ENCODE measurements around the gene TMEM140. TPM values are rescaled to one million over a fixed set of nuclear protein-coding genes. Genes with fewer than 3 reads are reported as not detected.

The TMEM140 gene
- total RNA-seq, 4 donors from 2014 or later = 9.3 to 21.8 (median 16.0) TPM

DNA sequence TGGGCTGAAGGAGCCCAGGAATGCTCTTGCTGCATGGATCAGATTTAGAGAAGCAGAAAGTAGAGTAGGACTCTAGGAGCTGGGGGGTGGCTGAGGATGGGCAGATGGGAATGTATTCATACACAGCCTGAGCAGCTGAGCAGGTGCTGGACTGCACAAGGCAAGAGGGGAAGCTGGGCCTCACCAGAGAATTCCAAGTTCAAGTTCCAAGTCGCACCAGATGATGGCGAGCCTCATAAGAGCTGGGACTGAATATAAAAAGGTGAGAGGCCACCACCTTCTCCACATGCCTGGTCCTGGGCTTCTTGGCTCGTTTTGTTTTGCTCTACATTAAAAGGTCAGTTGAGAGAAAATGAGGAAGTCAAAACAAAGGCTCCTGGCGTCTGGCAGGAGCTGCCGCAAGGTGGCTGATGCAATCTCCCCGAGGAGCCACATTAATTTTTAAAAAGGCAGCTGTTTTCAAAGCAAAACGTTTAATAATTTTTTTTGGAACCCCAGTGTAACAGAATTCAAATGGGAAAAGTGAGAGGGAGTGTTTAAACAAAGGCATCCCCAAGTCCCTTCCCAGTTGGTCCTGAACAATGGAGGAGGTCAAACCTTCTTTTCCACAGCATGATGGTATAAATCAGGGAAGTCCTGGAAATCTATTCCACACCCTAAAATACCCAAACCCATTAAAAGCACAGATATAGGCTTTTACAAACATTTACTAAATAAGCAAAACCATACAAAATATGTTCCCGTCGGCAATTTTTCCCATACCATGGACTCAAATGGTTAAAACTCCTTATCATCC, 13.2 kb downstream of the TMEM140 start:
- no peaks in the 10 kb centered on the region for H3K27me3 ChIP-seq
- H3K36me3 ChIP-seq = peaks cover 0 to 26% of the 10 kb centered on the region in 2 donors
- H3K9me3 ChIP-seq = peaks cover 0 to 3% (median 0%) of the 10 kb centered on the region in 3 donors
- WGBS, 2 donors (ENCODE audit: low coverage in 1 of 2) = 56 to 75% methylated on average over 7 to 9 of the region's 9 CpGs
- no peak overlapping the region for H3K4me3 ChIP-seq
- peaks cover 0 to 76% (median 13%) of the 10 kb centered on the region in 3 donors for H3K4me1 ChIP-seq
- no peak for ATAC-seq
- peak overlapping the region in 3 of 4 donors; percentile 51 to 55 (median 52) for H3K27ac ChIP-seq
- no peak for TF ChIP-seq EP300 (IDR thresholded peaks at IDR 0.05)
- no peak for TF ChIP-seq POLR2AphosphoS5 (IDR thresholded peaks at IDR 0.05)
- TF ChIP-seq, protein P1, sequence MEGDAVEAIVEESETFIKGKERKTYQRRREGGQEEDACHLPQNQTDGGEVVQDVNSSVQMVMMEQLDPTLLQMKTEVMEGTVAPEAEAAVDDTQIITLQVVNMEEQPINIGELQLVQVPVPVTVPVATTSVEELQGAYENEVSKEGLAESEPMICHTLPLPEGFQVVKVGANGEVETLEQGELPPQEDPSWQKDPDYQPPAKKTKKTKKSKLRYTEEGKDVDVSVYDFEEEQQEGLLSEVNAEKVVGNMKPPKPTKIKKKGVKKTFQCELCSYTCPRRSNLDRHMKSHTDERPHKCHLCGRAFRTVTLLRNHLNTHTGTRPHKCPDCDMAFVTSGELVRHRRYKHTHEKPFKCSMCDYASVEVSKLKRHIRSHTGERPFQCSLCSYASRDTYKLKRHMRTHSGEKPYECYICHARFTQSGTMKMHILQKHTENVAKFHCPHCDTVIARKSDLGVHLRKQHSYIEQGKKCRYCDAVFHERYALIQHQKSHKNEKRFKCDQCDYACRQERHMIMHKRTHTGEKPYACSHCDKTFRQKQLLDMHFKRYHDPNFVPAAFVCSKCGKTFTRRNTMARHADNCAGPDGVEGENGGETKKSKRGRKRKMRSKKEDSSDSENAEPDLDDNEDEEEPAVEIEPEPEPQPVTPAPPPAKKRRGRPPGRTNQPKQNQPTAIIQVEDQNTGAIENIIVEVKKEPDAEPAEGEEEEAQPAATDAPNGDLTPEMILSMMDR (IDR thresholded peaks at IDR 0.05) = no peak
- no peak for TF ChIP-seq POLR2A (IDR thresholded peaks at IDR 0.05)

DNA sequence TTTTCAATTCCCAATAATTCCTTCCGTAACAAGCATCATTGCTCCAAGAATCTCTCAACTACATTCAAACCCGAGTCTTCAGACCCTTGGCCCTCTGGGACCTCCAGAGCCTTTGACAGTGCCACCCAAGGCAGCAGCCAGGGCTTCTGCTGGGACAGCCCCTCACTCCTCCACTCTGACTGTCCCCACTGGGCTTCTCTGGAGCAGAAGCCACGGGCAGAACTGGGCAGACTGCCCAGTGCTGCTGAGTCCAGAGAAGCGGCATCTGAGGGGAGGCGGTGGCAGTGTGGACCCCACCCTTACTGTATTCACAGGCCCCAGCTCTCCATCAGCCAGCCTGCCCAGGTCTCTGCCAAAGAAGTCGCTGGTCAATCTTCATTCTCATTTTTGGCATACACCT, 13.8 kb downstream of the TMEM140 start:
- Histone ChIP-seq H3K4me1 (peaks cover 0 to 82% (median 13%) of the 10 kb centered on the region in 3 donors), H3K27me3 (no peaks in the 10 kb centered on the region), H3K36me3 (peaks cover 0 to 32% of the 10 kb centered on the region in 2 donors), H3K9me3 (no peaks in the 10 kb centered on the region), H3K4me3 (no peak overlapping the region), H3K27ac (peak overlapping the region in 3 of 4 donors; percentile 51 to 53 (median 52))
- TF ChIP-seq POLR2A (IDR thresholded peaks at IDR 0.05) = no peak
- ATAC-seq = no peak
- WGBS, 2 donors (ENCODE audit: low coverage in 1 of 2) = 83 to 100% methylated on average over 1 to 4 of the region's 6 CpGs

DNA sequence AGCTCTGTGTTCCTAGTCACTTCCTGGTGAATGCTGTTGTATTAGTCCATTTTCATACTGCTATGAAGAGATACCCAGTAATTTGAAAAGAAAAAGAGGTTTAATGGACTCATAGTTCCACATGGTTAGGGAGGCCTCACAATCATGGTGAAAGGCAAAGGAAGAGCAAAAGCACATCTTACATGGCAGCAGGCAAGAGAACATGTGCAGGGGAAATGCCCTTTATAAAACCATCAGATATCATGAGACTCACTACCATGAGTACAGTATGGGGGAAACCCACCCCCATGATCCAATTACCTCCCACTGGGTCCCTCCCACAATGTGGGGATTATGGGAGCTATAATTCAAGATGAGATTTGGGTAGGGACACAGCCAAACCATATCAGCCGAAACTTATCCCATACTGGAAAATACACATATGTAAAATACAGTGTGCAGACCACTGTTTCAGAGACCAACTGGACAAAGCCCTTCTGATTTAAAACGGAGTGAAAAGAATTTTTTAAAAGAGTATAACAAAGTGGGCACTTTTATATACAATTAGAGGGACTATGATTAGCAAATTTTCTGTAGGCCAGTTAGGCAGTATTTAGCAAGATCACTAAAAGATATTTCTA, 14.6 kb downstream of the TMEM140 start:
- 78 to 92% methylated on average over 2 of the region's 2 CpGs for WGBS, 2 donors (ENCODE audit: low coverage in 1 of 2)
- TF ChIP-seq, protein P1 (IDR thresholded peaks at IDR 0.05) = no peak
- TF ChIP-seq EP300 (IDR thresholded peaks at IDR 0.05) (no peak), POLR2AphosphoS5 (IDR thresholded peaks at IDR 0.05) (no peak), POLR2A (IDR thresholded peaks at IDR 0.05) (no peak)
- no peak overlapping the region for H3K4me3 ChIP-seq
- peaks cover 0 to 41% of the 10 kb centered on the region in 2 donors for H3K36me3 ChIP-seq
- ATAC-seq = no peak
- H3K4me1 ChIP-seq = peaks cover 0 to 87% (median 18%) of the 10 kb centered on the region in 3 donors
- no peaks in the 10 kb centered on the region for H3K9me3 ChIP-seq
- peak overlapping the region in 3 of 4 donors; percentile 51 to 53 (median 52) for H3K27ac ChIP-seq
- H3K27me3 ChIP-seq = no peaks in the 10 kb centered on the region

DNA sequence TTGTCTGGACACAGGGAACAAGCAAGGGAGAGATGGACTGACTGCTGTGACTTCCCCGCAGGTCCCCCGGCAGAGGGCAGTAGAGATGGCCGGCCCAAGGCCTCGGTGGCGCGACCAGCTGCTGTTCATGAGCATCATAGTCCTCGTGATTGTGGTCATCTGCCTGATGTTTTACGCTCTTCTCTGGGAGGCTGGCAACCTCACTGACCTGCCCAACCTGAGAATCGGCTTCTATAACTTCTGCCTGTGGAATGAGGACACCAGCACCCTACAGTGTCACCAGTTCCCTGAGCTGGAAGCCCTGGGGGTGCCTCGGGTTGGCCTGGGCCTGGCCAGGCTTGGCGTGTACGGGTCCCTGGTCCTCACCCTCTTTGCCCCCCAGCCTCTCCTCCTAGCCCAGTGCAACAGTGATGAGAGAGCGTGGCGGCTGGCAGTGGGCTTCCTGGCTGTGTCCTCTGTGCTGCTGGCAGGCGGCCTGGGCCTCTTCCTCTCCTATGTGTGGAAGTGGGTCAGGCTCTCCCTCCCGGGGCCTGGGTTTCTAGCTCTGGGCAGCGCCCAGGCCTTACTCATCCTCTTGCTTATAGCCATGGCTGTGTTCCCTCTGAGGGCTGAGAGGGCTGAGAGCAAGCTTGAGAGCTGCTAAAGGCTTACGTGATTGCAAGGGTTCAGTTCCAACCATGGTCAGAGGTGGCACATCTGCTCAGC, 16.6 kb downstream of the TMEM140 start:
- Histone ChIP-seq H3K9me3 (no peaks in the 10 kb centered on the region), H3K4me1 (peaks cover 3 to 87% (median 31%) of the 10 kb centered on the region in 3 donors), H3K36me3 (peaks cover 0 to 54% of the 10 kb centered on the region in 2 donors), H3K27me3 (no peaks in the 10 kb centered on the region), H3K27ac (peak overlapping the region in 3 of 4 donors; percentile 93 to 98 (median 94)), H3K4me3 (no peak overlapping the region)
- ATAC-seq = no peak
- 86 to 90% methylated on average over 4 to 5 of the region's 18 CpGs for WGBS, 2 donors (ENCODE audit: low coverage in 1 of 2)
- TF ChIP-seq POLR2A (IDR thresholded peaks at IDR 0.05) (no peak), POLR2AphosphoS5 (IDR thresholded peaks at IDR 0.05) (no peak), EP300 (IDR thresholded peaks at IDR 0.05) (no peak)
- TF ChIP-seq, protein P1 (IDR thresholded peaks at IDR 0.05) = peak in 1 of 4 experiments; percentile 12

DNA sequence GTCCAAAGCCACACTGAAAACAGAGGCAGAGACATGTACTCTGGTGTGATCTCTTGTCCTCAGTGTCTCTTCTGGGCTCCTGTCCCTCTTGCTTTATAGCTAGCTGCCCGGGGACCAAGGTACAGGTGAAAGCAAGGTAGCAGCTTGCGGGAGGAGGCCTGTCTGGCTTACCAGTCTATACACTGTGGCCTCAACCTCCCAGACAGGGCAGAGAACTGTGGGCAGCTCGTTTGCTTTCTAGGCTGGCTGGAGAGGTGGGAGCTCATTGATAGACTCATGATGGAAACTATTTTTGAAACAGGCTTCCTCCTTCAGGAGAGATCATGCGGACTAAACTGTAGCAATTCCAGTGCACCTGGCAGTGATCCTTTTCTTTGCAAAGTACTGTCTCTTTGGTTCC, 18.0 kb downstream of the TMEM140 start:
- Histone ChIP-seq H3K4me3 (no peak overlapping the region), H3K9me3 (no peaks in the 10 kb centered on the region), H3K27me3 (no peaks in the 10 kb centered on the region), H3K4me1 (peaks cover 3 to 82% (median 27%) of the 10 kb centered on the region in 3 donors), H3K27ac (peak overlapping the region in 3 of 4 donors; percentile 93 to 98 (median 94)), H3K36me3 (peaks cover 0 to 54% of the 10 kb centered on the region in 2 donors)
- no peak for TF ChIP-seq EP300 (IDR thresholded peaks at IDR 0.05)
- 50 to 100% methylated on average over 1 to 2 of the region's 4 CpGs for WGBS, 2 donors (ENCODE audit: low coverage in 1 of 2)
- ATAC-seq = no peak

Data from gastroesophageal sphincter (tissue), 4 donors.